ENCODE data around the gene TXNDC12.
"Not testable (repeated sequence)": the region's sequence is repeated elsewhere in the genome, so short reads cannot be mapped to it uniquely, and the experiment has no call there.

TXNDC12 gene

GRCh38 chr1:52055066-52055865, at the start of gene TXNDC12:
TXNDC12 (minus strand) TSS chr1:52055191; CDS start chr1:52055096, 95 bp downstream.
- peak; percentile 40 to 66 for DNase-seq (ENCODE audit: low read depth in 2 of 2)

GRCh38 chr1:52102336-52103013, 47.5 kb upstream of the TXNDC12 start:
- DNase-seq (ENCODE audit: low read depth in 2 of 2): no peak

- no peak for DNase-seq (ENCODE audit: low read depth in 2 of 2)
Measured at GRCh38 chr1:52098139-52098871, 43.3 kb upstream of the TXNDC12 start.

GRCh38 chr1:52096216-52096615, 41.2 kb upstream of the TXNDC12 start:
- no peak for DNase-seq (ENCODE audit: low read depth in 2 of 2)

- not testable (repeated sequence) for DNase-seq (ENCODE audit: low read depth in 2 of 2)
Measured at GRCh38 chr1:52094300-52094699, 39.3 kb upstream of the TXNDC12 start.

- DNase-seq (ENCODE audit: low read depth in 2 of 2): not testable (repeated sequence)
Measured at GRCh38 chr1:52087892-52088291, 32.9 kb upstream of the TXNDC12 start.

- no peak for DNase-seq (ENCODE audit: low read depth in 2 of 2)
Measured at GRCh38 chr1:52080014-52080415, 25.0 kb upstream of the TXNDC12 start.

GRCh38 chr1:52077277-52077676, 22.3 kb upstream of the TXNDC12 start:
- DNase-seq (ENCODE audit: low read depth in 2 of 2): not testable (repeated sequence)

GRCh38 chr1:52072291-52072690, 17.3 kb upstream of the TXNDC12 start:
- no peak for DNase-seq (ENCODE audit: low read depth in 2 of 2)

- DNase-seq (ENCODE audit: low read depth in 2 of 2): no peak
Measured at GRCh38 chr1:52070704-52071103, 15.7 kb upstream of the TXNDC12 start.

GRCh38 chr1:52063192-52063591, 8.2 kb upstream of the TXNDC12 start:
- DNase-seq (ENCODE audit: low read depth in 2 of 2): no peak

GRCh38 chr1:52060822-52061221, 5.8 kb upstream of the TXNDC12 start:
- DNase-seq (ENCODE audit: low read depth in 2 of 2): no peak

GRCh38 chr1:52059888-52060287, 4.9 kb upstream of the TXNDC12 start:
- DNase-seq (ENCODE audit: low read depth in 2 of 2): no peak

- no peak for DNase-seq (ENCODE audit: low read depth in 2 of 2)
Measured at GRCh38 chr1:52059321-52059720, 4.3 kb upstream of the TXNDC12 start.

GRCh38 chr1:52057876-52058415, 3.0 kb upstream of the TXNDC12 start:
- DNase-seq (ENCODE audit: low read depth in 2 of 2): no peak

GRCh38 chr1:52057255-52057654, 2.3 kb upstream of the TXNDC12 start:
- DNase-seq (ENCODE audit: low read depth in 2 of 2): no peak

GRCh38 chr1:52056937-52057231, 1.9 kb upstream of the TXNDC12 start:
- no peak for DNase-seq (ENCODE audit: low read depth in 2 of 2)

- DNase-seq (ENCODE audit: low read depth in 2 of 2): peak; percentile 84 to 94
Measured at GRCh38 chr1:52056163-52056936, 1.4 kb upstream of the TXNDC12 start, which contains the start of gene BTF3L4. BTF3L4 (plus strand) TSS chr1:52056295; CDS start chr1:52059848, 3,553 bp downstream.

- DNase-seq (ENCODE audit: low read depth in 2 of 2): no peak
Measured at GRCh38 chr1:52055866-52056162, 823 bp upstream of the TXNDC12 start.

GRCh38 chr1:52054496-52055065, 410 bp downstream of the TXNDC12 start:
- no peak for DNase-seq (ENCODE audit: low read depth in 2 of 2)

- no peak for DNase-seq (ENCODE audit: low read depth in 2 of 2)
Measured at GRCh38 chr1:52053862-52054261, 1.1 kb downstream of the TXNDC12 start.
